ENCODE data around the gene VWCE. TPM values are rescaled to one million over a fixed set of nuclear protein-coding genes. Genes with fewer than 3 reads are reported as not detected.

The VWCE gene
- total and polyA plus RNA-seq, 9 of the 15 experiments (the other 6 are each of a cell fraction or from before 2014, with no cell fraction given) = 0.06 to 1.6 (median 0.63) TPM; not detected in 1

- no peak for TF ChIP-seq ZBTB33 (CRISPR knock-in tag; IDR thresholded peaks at IDR 0.05)
Observed at GRCh38 chr11:61302550-61302949, 7.4 kb upstream of the VWCE start (continued).

GRCh38 chr11:61298663-61299244, 3.6 kb upstream of the VWCE start:
- peaks cover 69% of the 10 kb centered on the region for H3K36me3 ChIP-seq (ENCODE audit: control insufficient read depth, insufficient read depth, low read length)
- H3K27ac ChIP-seq (ENCODE audit: extremely low read depth, low read depth, low read length) = no peak overlapping the region
- H3K79me2 ChIP-seq (ENCODE audit: control insufficient read depth, insufficient read depth, low read length) = no peaks in the 10 kb centered on the region
- no peak for DNase-seq (ENCODE audit: extremely low read depth in 1 of 4, low spot score in 3 of 4)
- 81% methylated on average over 4 of the region's 4 CpGs for WGBS (ENCODE audit: insufficient coverage, low coverage, missing lambda C conversion rate)
- H3K4me3 ChIP-seq = no peak overlapping the region
- H3K4me1 ChIP-seq (replicated peaks in 1 of 2; ENCODE audit: control insufficient read depth in 2 of 2, insufficient read depth in 2 of 2, low read length in 2 of 2) = peaks cover 0 to 20% of the 10 kb centered on the region in 2 experiments; a peak in 1 of 5 replicates
- FAIRE-seq = no peak
- no peaks in the 10 kb centered on the region for H3K9me3 ChIP-seq (replicated peaks; ENCODE audit: control insufficient read depth, insufficient read depth, low read depth, low read length)
- no peak for TF ChIP-seq FOXP1 (CRISPR knock-in tag; IDR thresholded peaks at IDR 0.05)
- TF ChIP-seq SIN3B (IDR thresholded peaks at IDR 0.05; ENCODE audit: low read depth) = no peak
- peak; percentile 21; the same call in 1 of the 2 replicates for TF ChIP-seq SUPT5H (IDR thresholded peaks at IDR 0.05)
- TF ChIP-seq ZC3H4 (CRISPR knock-in tag; IDR thresholded peaks at IDR 0.05; ENCODE audit: borderline replicate concordance) = no peak
- no peak overlapping the region for H2AFZ ChIP-seq (ENCODE audit: low read depth, low read length)
- no peak overlapping the region for H3K4me2 ChIP-seq (ENCODE audit: insufficient read depth, low read length)
- intact Hi-C loops (cut with micrococcal nuclease) = no loop called here
- no peaks in the 10 kb centered on the region for H3K27me3 ChIP-seq (ENCODE audit: control insufficient read depth in 2 of 2, insufficient read depth in 2 of 2, low read length in 2 of 2)
- in situ Hi-C loops (cut with MboI) = no loop called here
- H3K9me1 ChIP-seq (ENCODE audit: control insufficient read depth, insufficient read depth, low read length) = no peaks in the 10 kb centered on the region
- ChIA-PET CTCF (ENCODE audit: low intra/inter-chr PET ratio) (no interaction called here), POLR2A (interaction anchor here (0.6 to 4.0 kb wide), 10 partner anchors 10 to 443 kb away, joined by 3 to 25 read pairs (median 4); partner anchors contain the start of genes DDB1, TKFC and TMEM138)
- no TSS peak for BruUV-seq (replicated peaks)
- H3K9ac ChIP-seq (ENCODE audit: insufficient read depth in 1 of 2, low read depth in 2 of 2, low read length in 2 of 2) = peak overlapping the region in 1 of 2 experiments; percentile 39; a peak in 1 of 4 replicates
- no peak for ATAC-seq
- no peaks in the 10 kb centered on the region for H4K20me1 ChIP-seq (replicated peaks; ENCODE audit: control insufficient read depth, insufficient read depth, low read length)
